Liver (tissue), 9 donors: ENCODE measurements around the gene ATP13A1. TPM values are rescaled to one million over a fixed set of nuclear protein-coding genes. Genes with fewer than 3 reads are reported as not detected.

Experiments used
- DNase-seq: peaks from one replicate; pipeline ENCODE4 v3.0.0-alpha.2; 2017; ENCODE audit warnings: low spot score
- H3K27ac ChIP-seq, 2 donors: one replicate each; pipeline ENCODE4 v1.7.0; 2013; ENCODE audit warnings: inconsistent platforms in 2 of 2, low read length in 2 of 2, control low read depth in 1 of 2, low read depth in 1 of 2, mild to moderate bottlenecking in 1 of 2
- H3K27me3 ChIP-seq, 4 donors: one replicate each; pipeline versions ENCODE4 v1.6.1 to v1.7.0; 2013; ENCODE audit warnings: low read length in 3 of 4, inconsistent platforms in 1 of 4, mild to moderate bottlenecking in 1 of 4, moderate library complexity in 1 of 4; ENCODE audit not compliant: control insufficient read depth in 4 of 4, insufficient read depth in 4 of 4
- H3K36me3 ChIP-seq, 4 donors: one replicate each; pipeline versions ENCODE4 v1.6.1 to v1.7.0; 2013; ENCODE audit warnings: low read length in 3 of 4, mild to moderate bottlenecking in 3 of 4, low read depth in 1 of 4, moderate library complexity in 1 of 4; ENCODE audit not compliant: control insufficient read depth in 4 of 4, insufficient read depth in 3 of 4
- H3K4me1 ChIP-seq, 4 donors: one replicate each; pipeline versions ENCODE4 v1.6.1 to v1.7.0; 2013; ENCODE audit warnings: low read length in 3 of 4, mild to moderate bottlenecking in 3 of 4, moderate library complexity in 1 of 4; ENCODE audit not compliant: control insufficient read depth in 4 of 4, insufficient read depth in 4 of 4
- H3K4me3 ChIP-seq, 3 donors: one replicate each; pipeline versions ENCODE4 v1.6.1 to v1.7.0; 2013; ENCODE audit warnings: low read length in 3 of 3, control low read depth in 1 of 3, low read depth in 1 of 3, mild to moderate bottlenecking in 1 of 3
- H3K9ac ChIP-seq, 2 donors: one replicate each; pipeline ENCODE4 v1.7.0; 2013; ENCODE audit warnings: low read length in 2 of 2, mild to moderate bottlenecking in 2 of 2, moderate library complexity in 2 of 2, control low read depth in 1 of 2, low read depth in 1 of 2
- H3K9me3 ChIP-seq, 4 donors: one replicate each; pipeline versions ENCODE4 v1.6.1 to v1.7.0; 2013; ENCODE audit warnings: low read length in 3 of 4; ENCODE audit not compliant: control insufficient read depth in 4 of 4
- EGR1 ChIP-seq, 2 donors: IDR thresholded peaks; 2 replicates each; pipeline ENCODE4 v1.6.1; 2016 to 2018; ENCODE audit warnings: antibody characterized with exemption in 2 of 2, low read depth in 2 of 2
- FOXA1 ChIP-seq: IDR thresholded peaks from 2 replicates; pipeline ENCODE4 v1.6.1; 2016; ENCODE audit warnings: antibody characterized with exemption
- FOXA2 ChIP-seq: IDR thresholded peaks from 2 replicates; pipeline ENCODE4 v1.6.1; 2016; ENCODE audit warnings: antibody characterized with exemption
- GABPA ChIP-seq, 2 donors: IDR thresholded peaks in 1 of 2; conservative IDR thresholded peaks in 1 of 2; 2 replicates each; pipeline ENCODE4 v1.6.1; 2016; ENCODE audit warnings: antibody characterized with exemption in 2 of 2, mild to moderate bottlenecking in 1 of 2, moderate library complexity in 1 of 2
- HNF4A ChIP-seq, 2 donors: conservative IDR thresholded peaks; 2 replicates each; pipeline ENCODE4 v1.6.1; 2016; ENCODE audit warnings: antibody characterized with exemption in 2 of 2, mild to moderate bottlenecking in 2 of 2
- HNF4G ChIP-seq: IDR thresholded peaks from 2 replicates; pipeline ENCODE4 v1.6.1; 2016; ENCODE audit warnings: antibody characterized with exemption
- JUND ChIP-seq, 2 donors: IDR thresholded peaks; 2 replicates each; pipeline ENCODE4 v1.6.1; 2016; ENCODE audit warnings: antibody characterized with exemption in 2 of 2
- NR2F2 ChIP-seq: IDR thresholded peaks from 2 replicates; pipeline ENCODE4 v1.6.1; 2016; ENCODE audit warnings: antibody characterized with exemption
- RAD21 ChIP-seq, 2 donors: IDR thresholded peaks; 2 replicates each; pipeline ENCODE4 v1.6.1; 2016; ENCODE audit warnings: antibody characterized with exemption in 2 of 2, mild to moderate bottlenecking in 2 of 2
- RXRA ChIP-seq, 2 donors: IDR thresholded peaks; 2 replicates each; pipeline ENCODE4 v1.6.1; 2017 to 2018; ENCODE audit warnings: antibody characterized with exemption in 2 of 2, mild to moderate bottlenecking in 1 of 2
- SP1 ChIP-seq: IDR thresholded peaks from 2 replicates; pipeline ENCODE4 v1.6.1; 2018; ENCODE audit warnings: antibody characterized with exemption, mild to moderate bottlenecking
- TAF1 ChIP-seq: conservative IDR thresholded peaks from 2 replicates; pipeline ENCODE4 v1.6.1; 2016; ENCODE audit warnings: antibody characterized with exemption, mild to moderate bottlenecking
- YY1 ChIP-seq: IDR thresholded peaks from 2 replicates; pipeline ENCODE4 v1.6.1; 2016; ENCODE audit warnings: antibody characterized with exemption, mild to moderate bottlenecking
- WGBS: extraction: QIAGEN DNeasy Blood & Tissue Kit; methylation state at CpG from one replicate; pipeline ENCODE4 v1.1.7; 2013; 5-methylcytosine and 5-hydroxymethylcytosine counted together
- polyA plus RNA-seq, 2 donors: library from polyadenylated mRNA; stranded (reverse) in 1 of 2; unstranded in 1 of 2; fragments of 200-250 nt in 1 of 2; fragments of >200 nt in 1 of 2; fragmentation: Nextera tagmentation in 1 of 2; extraction: Ambion mirVana in 1 of 2; gene quantifications; one replicate each; pipeline versions ENCODE4 v1.2.1 to v1.2.3, GENCODE V29; 2013 to 2015
- total RNA-seq, 2 donors: library from RNA; depleted of rRNA; stranded (reverse); fragments of >200 nt; gene quantifications; one replicate each; pipeline ENCODE4 v1.2.3, GENCODE V29; 2014
- TF ChIP-seq, protein P1 (sequence below): IDR thresholded peaks from 2 replicates; pipeline ENCODE4 v1.6.1; 2016; ENCODE audit warnings: antibody characterized with exemption, mild to moderate bottlenecking
- TF ChIP-seq, protein P2 (sequence below): IDR thresholded peaks from 2 replicates; pipeline ENCODE4 v1.6.1; 2016; ENCODE audit warnings: antibody characterized with exemption
- TF ChIP-seq, protein P3 (sequence below): IDR thresholded peaks from 2 replicates; pipeline ENCODE4 v1.6.1; 2016; ENCODE audit warnings: antibody characterized with exemption
- TF ChIP-seq, protein P4 (sequence below): fragments of 150-350 bp; IDR thresholded peaks from 2 replicates; pipeline ENCODE4 v1.5.1; 2017; ENCODE audit warnings: improper control_type of control experiment, low read depth, low read length; ENCODE audit not compliant: missing input control
- TF ChIP-seq, protein P5 (sequence below): IDR thresholded peaks from 2 replicates; pipeline ENCODE4 v1.6.1; 2016; ENCODE audit warnings: antibody characterized with exemption
- donor health status: healthy.
- donor health status: healthy.
- donor health status: healthy.
- donor health status: healthy.
- donor health status: healthy.

ATP13A1 gene
- total and polyA plus RNA-seq, 4 donors: 15.1 to 36.5 (median 20.5) TPM

DNA sequence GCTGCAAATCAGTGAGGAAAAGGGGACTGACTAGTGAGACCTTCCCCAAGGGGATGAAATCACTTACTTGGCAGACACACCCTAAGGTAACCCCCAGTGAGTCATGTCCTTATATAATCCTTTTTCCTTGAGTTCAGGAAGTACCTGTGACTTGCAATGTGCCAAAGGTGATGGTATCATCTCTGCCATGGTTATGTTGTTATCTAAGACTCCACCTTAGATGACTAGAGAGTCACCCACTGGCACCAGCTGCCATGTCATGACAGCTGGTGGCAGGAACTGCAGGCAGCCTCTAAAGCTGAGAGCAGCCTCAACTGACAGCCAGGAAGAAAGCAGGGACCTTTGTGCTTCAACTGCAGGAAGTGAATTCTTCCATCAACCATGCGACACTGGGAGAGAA lies 57.5 kb downstream of the ATP13A1 start:
- peaks cover 0 to 2% (median 0%) of the 10 kb centered on the region in 4 donors for H3K27me3 ChIP-seq
- no peak overlapping the region for H3K4me3 ChIP-seq
- DNase-seq: no peak
- H3K9ac ChIP-seq: no peak overlapping the region
- H3K36me3 ChIP-seq: no peaks in the 10 kb centered on the region
- TF ChIP-seq YY1: no peak
- peaks cover 0 to 2% (median 0%) of the 10 kb centered on the region in 4 donors for H3K9me3 ChIP-seq
- H3K4me1 ChIP-seq: no peaks in the 10 kb centered on the region
- H3K27ac ChIP-seq: no peak overlapping the region
- WGBS: 67% methylated on average over 1 of the region's 1 CpG

DNA sequence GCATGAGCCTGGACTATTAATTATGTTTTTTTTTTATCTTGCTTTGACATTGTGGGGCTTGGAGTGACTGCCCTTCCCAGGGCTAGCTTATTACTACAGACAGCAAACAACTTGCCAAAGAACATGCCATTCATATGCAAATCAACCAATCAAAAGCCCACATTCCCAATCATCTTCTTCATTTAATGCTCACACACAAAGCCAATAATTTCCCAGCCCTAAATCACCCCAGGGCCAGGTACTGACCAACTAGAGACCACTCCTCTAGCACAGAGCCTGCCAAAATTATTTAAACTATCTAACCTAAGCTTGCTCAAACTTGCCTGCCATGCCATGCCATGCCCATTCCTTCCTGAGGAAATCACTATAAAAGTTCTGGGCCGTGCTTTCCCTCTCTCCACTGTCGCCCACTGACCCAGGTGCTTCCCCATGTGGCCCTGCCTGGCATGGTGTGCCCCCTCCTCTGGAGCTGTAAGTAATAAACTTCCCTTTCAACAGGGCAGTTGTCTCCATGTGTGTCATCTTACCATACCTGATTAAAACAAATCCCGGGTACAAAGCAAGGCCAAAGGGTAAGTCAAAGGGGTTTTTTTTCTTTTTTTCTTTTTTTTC lies 60.7 kb downstream of the ATP13A1 start:
- Histone ChIP-seq H3K27me3 (peaks cover 0 to 2% (median 0%) of the 10 kb centered on the region in 4 donors), H3K4me1 (no peaks in the 10 kb centered on the region), H3K9me3 (peaks cover 0 to 3% (median 0%) of the 10 kb centered on the region in 4 donors), H3K27ac (no peak overlapping the region), H3K9ac (no peak overlapping the region), H3K4me3 (no peak overlapping the region), H3K36me3 (no peaks in the 10 kb centered on the region)
- 49% methylated on average over 3 of the region's 3 CpGs for WGBS
- DNase-seq: no peak
- TF ChIP-seq JUND (IDR thresholded peaks at IDR 0.05) (no peak), GABPA (IDR thresholded peaks at IDR 0.05 in 1 of 2, conservative IDR thresholded peaks at IDR 0.05 in 1 of 2) (no peak), SP1 (no peak), RAD21 (IDR thresholded peaks at IDR 0.05) (no peak), NR2F2 (no peak), FOXA1 (no peak), EGR1 (IDR thresholded peaks at IDR 0.05; ENCODE audit: low read depth in 2 of 2) (no peak), HNF4G (no peak), YY1 (no peak), TAF1 (no peak), HNF4A (conservative IDR thresholded peaks at IDR 0.05) (no peak), RXRA (IDR thresholded peaks at IDR 0.05) (no peak), FOXA2 (no peak)
- TF ChIP-seq, protein P1, sequence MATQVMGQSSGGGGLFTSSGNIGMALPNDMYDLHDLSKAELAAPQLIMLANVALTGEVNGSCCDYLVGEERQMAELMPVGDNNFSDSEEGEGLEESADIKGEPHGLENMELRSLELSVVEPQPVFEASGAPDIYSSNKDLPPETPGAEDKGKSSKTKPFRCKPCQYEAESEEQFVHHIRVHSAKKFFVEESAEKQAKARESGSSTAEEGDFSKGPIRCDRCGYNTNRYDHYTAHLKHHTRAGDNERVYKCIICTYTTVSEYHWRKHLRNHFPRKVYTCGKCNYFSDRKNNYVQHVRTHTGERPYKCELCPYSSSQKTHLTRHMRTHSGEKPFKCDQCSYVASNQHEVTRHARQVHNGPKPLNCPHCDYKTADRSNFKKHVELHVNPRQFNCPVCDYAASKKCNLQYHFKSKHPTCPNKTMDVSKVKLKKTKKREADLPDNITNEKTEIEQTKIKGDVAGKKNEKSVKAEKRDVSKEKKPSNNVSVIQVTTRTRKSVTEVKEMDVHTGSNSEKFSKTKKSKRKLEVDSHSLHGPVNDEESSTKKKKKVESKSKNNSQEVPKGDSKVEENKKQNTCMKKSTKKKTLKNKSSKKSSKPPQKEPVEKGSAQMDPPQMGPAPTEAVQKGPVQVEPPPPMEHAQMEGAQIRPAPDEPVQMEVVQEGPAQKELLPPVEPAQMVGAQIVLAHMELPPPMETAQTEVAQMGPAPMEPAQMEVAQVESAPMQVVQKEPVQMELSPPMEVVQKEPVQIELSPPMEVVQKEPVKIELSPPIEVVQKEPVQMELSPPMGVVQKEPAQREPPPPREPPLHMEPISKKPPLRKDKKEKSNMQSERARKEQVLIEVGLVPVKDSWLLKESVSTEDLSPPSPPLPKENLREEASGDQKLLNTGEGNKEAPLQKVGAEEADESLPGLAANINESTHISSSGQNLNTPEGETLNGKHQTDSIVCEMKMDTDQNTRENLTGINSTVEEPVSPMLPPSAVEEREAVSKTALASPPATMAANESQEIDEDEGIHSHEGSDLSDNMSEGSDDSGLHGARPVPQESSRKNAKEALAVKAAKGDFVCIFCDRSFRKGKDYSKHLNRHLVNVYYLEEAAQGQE: no peak
- TF ChIP-seq, protein P2, sequence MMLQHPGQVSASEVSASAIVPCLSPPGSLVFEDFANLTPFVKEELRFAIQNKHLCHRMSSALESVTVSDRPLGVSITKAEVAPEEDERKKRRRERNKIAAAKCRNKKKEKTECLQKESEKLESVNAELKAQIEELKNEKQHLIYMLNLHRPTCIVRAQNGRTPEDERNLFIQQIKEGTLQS: no peak
- TF ChIP-seq, protein P3, sequence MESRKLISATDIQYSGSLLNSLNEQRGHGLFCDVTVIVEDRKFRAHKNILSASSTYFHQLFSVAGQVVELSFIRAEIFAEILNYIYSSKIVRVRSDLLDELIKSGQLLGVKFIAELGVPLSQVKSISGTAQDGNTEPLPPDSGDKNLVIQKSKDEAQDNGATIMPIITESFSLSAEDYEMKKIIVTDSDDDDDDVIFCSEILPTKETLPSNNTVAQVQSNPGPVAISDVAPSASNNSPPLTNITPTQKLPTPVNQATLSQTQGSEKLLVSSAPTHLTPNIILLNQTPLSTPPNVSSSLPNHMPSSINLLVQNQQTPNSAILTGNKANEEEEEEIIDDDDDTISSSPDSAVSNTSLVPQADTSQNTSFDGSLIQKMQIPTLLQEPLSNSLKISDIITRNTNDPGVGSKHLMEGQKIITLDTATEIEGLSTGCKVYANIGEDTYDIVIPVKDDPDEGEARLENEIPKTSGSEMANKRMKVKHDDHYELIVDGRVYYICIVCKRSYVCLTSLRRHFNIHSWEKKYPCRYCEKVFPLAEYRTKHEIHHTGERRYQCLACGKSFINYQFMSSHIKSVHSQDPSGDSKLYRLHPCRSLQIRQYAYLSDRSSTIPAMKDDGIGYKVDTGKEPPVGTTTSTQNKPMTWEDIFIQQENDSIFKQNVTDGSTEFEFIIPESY: no peak
- TF ChIP-seq, protein P4, sequence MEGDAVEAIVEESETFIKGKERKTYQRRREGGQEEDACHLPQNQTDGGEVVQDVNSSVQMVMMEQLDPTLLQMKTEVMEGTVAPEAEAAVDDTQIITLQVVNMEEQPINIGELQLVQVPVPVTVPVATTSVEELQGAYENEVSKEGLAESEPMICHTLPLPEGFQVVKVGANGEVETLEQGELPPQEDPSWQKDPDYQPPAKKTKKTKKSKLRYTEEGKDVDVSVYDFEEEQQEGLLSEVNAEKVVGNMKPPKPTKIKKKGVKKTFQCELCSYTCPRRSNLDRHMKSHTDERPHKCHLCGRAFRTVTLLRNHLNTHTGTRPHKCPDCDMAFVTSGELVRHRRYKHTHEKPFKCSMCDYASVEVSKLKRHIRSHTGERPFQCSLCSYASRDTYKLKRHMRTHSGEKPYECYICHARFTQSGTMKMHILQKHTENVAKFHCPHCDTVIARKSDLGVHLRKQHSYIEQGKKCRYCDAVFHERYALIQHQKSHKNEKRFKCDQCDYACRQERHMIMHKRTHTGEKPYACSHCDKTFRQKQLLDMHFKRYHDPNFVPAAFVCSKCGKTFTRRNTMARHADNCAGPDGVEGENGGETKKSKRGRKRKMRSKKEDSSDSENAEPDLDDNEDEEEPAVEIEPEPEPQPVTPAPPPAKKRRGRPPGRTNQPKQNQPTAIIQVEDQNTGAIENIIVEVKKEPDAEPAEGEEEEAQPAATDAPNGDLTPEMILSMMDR: no peak
- TF ChIP-seq, protein P5, sequence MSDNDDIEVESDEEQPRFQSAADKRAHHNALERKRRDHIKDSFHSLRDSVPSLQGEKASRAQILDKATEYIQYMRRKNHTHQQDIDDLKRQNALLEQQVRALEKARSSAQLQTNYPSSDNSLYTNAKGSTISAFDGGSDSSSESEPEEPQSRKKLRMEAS: no peak
